Activated CD8-positive, alpha-beta memory T cell treated with anti-CD3 and anti-CD28 coated beads, Interleukin-2, amount 50 U/mL, for 24 hours (primary cell): ENCODE measurements around the gene GNG7.
A peak's percentile ranks its signal among the peaks of the same experiment; 100 is the strongest.
"Not testable (repeated sequence)": the region's sequence is repeated elsewhere in the genome, so short reads cannot be mapped to it uniquely, and the experiment has no call there.

Source experiments
- DNase-seq: peaks from one replicate; pipeline ENCODE4 v3.0.0-alpha.2; 2020; ENCODE audit errors: extremely low read depth

GNG7 gene

GRCh38 chr19:2484178-2484937 lies 218.1 kb downstream of the GNG7 start:
- no peak for DNase-seq

- no peak for DNase-seq
Measured at GRCh38 chr19:2483484-2484151, 218.9 kb downstream of the GNG7 start.

DNA sequence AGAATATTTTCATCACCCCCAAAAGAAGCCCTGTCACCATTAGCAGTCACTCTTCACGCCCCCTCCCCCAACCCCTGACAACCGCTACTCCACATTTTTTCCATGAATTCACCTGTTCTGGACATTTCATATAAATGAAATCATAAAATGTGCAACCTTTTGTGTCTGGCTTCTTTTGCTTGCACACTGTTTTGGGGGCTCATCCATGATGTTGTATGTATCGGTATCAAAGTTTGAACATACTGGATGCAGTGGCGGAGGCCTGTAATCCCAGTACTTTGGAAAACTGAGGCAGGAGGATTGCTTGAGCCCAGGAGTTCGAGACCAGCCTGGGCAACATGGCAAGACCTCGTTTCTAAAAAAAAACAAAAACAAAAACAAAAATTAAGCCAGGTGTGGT lies 219.4 kb downstream of the GNG7 start:
- DNase-seq = no peak

GRCh38 chr19:2482354-2483038 lies 220.0 kb downstream of the GNG7 start:
- DNase-seq = no peak

GRCh38 chr19:2481466-2481865 lies 221.0 kb downstream of the GNG7 start:
- DNase-seq = no peak

DNA sequence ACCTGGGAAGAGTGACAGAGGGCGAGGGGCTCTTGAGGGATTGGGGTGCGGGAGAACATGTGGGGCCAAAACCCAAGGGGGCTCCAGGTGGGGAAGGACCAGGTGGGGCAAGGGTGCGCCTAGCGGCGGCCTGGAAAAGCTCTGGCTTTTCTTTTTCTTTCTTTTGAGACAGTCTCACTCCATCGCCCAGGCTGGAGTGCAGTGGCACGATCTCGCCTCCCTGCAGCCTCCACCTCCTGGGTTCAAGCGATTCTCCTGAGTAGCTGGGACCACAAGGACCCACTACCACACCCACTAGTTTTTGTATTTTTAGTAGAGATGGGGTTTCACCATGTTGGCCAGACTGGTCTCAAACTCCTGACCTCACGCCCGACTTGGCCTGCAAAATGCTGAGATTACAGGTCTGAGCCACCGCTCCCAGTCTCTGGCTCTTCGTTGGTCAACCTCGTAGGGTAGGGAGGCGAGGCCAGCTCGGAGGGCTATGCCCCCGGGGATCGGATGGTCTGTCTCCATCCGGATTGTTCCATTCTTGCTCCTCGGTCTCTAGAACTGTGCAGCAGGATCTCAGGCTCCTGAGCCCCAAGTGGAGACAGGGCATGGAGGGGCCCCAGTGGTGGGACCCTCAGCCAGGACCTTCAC lies 222.8 kb downstream of the GNG7 start:
- DNase-seq = no peak

DNA sequence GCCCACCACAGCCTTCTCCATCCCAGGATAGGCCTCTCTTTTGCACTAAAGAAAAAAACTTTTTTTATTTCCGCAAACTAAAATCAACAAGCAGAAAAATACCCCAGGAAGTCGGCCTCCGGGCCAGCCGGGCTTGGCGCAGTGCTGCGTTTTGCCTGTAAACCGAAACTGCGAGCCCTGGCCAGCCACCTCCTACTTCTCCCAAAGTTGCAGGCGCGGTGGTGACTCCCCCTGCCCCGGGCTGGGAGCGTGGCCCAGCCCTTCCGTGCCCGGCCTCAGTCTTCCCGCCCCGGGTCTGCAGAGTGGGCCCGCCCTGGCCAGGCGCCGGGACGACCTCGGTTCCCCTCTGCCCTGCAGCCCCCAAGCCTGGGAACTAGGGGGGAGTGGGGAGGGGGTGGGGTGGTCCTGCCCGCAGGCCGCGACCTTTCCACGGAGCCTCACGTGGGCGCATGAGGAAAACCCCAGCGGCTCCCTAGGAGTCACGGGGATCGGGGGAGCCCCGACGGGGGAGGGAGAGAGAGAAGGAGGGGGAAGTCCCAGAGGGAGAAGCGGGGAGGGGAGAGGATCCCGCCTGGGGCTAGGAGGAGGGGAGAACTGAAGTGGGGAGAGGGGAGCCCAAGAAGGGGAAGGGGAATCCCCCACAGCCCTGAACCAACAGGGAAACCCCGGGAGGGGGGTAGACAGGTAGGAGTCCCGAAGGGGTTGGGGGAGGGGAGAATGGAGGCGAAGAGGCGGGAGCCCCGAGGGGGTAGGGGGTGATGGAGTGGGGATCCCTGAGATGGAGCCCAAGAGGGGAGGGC lies 223.5 kb downstream of the GNG7 start:
- DNase-seq = no peak

GRCh38 chr19:2478278-2478755 lies 224.2 kb downstream of the GNG7 start:
- DNase-seq = no peak

- DNase-seq = no peak
Measured at GRCh38 chr19:2477732-2478191, 224.7 kb downstream of the GNG7 start.

- no peak for DNase-seq
Measured at GRCh38 chr19:2477141-2477710, 225.3 kb downstream of the GNG7 start.

- DNase-seq = peak; percentile 55
Measured at GRCh38 chr19:2476451-2477140, 225.9 kb downstream of the GNG7 start.

DNA sequence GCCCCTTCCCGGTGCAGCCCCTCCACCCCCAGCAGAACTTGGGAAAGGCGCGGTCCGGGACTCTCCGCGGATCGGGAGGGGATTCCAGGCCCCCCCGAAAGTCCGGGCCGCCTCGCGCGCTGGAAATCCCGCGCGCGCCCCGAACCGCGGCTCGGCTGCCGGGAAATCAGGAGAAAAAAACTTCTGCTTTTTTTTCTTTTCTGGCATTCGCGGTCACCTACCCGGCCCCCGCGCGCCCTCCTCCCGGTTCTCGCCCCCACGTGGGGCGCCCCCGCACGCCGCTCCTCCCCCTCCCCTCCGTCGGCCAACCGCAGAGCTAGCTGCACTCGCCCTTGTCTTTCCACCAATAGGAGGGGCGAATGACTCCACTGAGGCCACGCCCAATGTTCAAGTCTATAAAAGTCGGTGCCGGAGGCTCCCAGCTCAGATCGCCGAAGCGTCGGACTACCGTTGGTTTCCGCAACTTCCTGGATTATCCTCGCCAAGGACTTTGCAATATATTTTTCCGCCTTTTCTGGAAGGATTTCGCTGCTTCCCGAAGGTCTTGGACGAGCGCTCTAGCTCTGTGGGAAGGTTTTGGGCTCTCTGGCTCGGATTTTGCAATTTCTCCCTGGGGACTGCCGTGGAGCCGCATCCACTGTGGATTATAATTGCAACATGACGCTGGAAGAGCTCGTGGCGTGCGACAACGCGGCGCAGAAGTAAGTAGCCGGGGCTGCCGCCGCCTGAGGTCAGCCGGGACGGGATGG lies 226.6 kb downstream of the GNG7 start, which contains the start of gene GADD45B:
Gene GADD45B, plus strand, starts transcription at position 426 of the 749 bp plus-strand sequence. Its CDS starts 232 bp downstream, at position 658.
- DNase-seq = peak; percentile 91

DNA sequence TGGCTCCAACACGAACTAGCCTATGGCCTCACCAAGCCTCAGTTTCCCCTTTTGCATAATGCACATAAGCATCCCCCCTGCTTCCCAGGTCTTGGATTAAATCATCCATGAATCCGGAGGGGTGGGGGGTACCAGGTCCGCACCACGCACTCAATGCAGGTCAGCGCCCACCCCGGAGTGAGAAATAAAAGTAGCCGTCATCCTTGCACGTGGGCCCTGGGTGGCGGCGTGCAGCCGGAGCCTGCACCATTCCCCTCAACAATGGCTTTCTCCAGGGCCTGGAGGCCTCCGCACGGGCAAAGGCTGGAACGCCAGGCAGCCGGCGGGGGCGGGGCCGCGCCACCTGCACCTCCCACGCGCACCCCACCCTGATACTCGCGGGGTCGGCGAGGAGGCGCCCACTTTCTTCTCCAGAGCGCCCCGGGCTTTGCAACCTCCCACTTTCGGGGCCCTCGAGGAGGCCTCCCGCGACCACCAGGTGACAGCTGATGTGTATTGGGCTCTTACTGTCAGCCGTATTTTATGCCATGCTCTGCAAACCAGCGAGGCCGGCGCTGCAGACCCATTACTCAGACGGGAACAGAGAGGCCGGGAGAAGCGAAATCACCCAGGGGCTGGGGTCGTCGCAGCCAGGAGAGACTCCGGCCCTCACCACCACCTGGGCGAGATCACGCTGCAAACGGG lies 227.3 kb downstream of the GNG7 start:
- DNase-seq = peak; percentile 45

DNA sequence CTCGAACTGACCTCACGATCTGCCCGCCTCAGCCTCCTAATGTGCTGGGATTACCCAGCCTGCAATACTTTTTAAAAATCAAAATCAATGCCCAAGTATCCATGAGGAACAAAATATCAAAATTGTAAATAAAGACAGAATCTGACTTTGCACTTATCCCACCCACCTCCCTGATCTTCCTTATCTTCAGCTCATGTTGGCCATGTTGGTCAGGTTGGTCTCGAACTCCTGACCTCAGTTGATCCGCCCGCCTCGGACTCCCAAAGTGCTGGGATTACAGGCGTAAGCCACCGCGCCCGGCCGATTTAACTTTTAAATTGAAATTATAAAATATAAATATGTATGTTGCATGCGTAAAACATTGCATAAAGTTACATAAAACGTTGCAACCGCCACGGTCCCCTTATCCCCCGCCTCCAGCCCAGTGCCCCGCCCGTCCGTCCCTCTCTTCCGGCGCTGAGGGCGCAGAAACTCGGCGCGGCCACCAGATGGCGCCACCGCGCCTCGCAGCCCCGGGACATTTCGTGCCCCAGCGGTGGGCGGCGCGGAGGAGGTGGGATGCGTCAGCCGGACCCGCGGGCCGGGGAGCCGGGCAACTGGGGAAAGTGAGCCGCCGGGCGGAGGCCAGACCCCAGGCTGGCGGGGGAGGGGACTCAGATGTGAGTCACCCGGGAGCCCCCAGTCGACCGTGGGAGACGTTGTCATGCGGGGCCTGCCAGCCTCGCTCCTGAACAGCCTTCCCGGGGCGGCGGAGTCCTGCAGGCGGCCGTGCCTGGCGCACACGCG lies 228.1 kb downstream of the GNG7 start:
- peak; percentile 71 for DNase-seq

- not testable (repeated sequence) for DNase-seq
Measured at GRCh38 chr19:2469915-2470200, 232.6 kb downstream of the GNG7 start.

DNA sequence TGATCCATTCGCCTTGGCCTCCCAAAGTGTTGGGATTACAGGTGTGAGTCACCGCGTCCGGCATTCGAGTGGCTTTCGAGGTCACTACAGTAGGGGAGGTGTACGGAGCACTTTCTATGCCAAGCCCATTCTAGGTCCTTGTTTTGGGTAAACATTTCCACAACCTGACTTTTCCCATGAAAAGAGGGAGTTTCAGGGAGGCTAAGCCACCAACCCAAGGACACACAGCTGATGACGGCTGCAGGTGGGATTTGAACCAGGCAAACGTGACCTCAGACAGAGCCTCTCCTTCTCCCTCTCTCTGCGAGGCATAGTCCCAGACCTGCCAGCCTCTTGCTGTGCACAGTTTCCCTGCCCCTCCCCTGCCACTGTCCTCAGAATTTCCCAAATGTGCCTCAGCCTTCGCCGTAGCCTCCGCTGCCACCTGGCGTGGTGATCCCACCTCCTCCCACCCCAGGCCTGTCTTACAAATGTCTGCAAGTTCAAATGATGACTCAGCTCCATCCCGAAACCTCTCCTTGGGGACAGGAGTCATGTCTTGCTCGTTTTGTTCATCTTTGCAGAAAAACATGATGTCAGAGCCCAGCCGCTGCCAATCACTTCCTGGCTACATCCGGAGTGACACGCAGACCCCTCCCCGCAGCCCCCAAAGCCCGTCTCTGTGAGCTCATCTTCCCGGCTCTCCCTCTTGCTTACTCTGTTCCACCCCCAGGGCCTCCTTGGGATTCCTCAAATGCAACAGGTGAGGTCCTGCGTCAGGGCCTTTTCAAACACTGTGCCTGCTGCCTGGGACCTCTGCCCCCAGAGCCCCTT lies 233.2 kb downstream of the GNG7 start:
- DNase-seq = no peak

DNA sequence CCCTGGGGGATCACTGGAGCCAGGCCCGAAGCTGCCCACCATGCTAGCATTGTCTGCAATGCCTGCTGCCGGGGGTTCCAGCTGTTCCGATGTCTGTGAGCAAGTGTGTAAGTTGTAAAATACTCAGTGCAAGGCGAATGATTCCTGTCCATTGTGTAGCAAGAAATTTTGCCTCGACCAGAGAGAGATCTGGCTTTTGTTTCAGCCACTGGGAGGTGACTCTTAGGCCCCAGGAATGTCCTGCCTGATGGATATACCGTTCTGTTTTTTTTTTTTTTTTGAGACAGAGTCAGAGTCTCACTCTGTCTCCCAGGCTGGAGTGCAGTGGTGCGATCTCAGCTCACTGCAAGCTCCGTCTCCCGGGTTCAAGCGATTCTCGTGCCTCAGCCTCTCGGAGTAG lies 233.9 kb downstream of the GNG7 start:
- no peak for DNase-seq
